Activated CD4-positive, alpha-beta T cell treated with anti-CD3 and anti-CD28 coated beads, Interleukin-2, Interleukin-4, amounts not matched to agents 100 ng/mL and 50 ng/mL, durations not matched to agents 16 hours and 8 hours (primary cell): ENCODE data around the gene TRAPPC5.

ENCODE experiments used
- DNase-seq: peaks from one replicate; pipeline ENCODE4 v3.0.0-alpha.2; 2020; ENCODE audit warnings: low spot score

The TRAPPC5 gene

GRCh38 chr19:7701049-7701653 lies 20.5 kb downstream of the TRAPPC5 start:
- DNase-seq, result no peak

- DNase-seq, result no peak
Observed at GRCh38 chr19:7701654-7702457, 21.2 kb downstream of the TRAPPC5 start, which contains the start of gene FCER2. Gene FCER2, minus strand, starts transcription at chr19:7702131. Its CDS starts 2,371 bp downstream, at chr19:7699760.

- no peak for DNase-seq
Observed at GRCh38 chr19:7703332-7703731, 22.7 kb downstream of the TRAPPC5 start.

DNA sequence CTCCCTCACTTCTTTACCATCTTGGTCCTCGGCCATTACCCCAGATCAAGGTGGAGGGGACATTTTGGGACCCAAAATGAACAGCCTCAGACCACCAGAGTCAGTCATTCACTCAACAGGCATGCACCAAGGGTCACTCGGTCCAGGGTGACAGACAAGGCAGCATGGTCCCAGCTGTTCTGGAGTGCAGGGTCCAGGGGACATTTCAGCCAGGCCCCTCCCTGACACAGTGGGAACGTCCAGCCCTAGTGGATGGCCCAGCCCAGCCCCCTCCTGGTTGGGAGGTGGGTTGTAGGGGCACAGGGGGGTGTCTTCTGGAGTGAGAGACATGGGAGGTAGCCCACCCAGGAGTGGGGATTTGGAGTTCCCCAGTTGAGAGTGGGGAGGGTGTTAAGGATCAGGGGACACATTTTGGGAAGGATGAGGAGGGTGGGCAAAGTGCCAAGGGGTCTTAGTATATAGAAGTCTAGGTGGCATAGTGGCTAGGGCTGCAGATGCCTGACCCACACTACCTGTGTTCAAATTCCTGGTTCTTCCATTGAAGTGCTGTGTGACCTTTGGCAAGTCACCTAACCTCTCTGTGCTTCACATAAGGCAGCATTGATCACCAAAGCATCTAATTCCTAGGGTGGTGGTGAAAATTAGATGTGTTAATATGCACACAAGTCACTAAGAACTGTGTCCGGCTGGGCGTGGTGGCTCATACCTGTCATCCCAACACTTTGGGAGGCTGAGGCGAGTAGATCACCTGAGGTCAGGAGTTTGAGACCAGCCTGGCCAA lies 23.8 kb downstream of the TRAPPC5 start:
- no peak for DNase-seq

GRCh38 chr19:7705387-7706187 lies 25.0 kb downstream of the TRAPPC5 start:
- peak; percentile 73 for DNase-seq

- DNase-seq, result no peak
Observed at GRCh38 chr19:7706188-7706954, 25.7 kb downstream of the TRAPPC5 start.

DNA sequence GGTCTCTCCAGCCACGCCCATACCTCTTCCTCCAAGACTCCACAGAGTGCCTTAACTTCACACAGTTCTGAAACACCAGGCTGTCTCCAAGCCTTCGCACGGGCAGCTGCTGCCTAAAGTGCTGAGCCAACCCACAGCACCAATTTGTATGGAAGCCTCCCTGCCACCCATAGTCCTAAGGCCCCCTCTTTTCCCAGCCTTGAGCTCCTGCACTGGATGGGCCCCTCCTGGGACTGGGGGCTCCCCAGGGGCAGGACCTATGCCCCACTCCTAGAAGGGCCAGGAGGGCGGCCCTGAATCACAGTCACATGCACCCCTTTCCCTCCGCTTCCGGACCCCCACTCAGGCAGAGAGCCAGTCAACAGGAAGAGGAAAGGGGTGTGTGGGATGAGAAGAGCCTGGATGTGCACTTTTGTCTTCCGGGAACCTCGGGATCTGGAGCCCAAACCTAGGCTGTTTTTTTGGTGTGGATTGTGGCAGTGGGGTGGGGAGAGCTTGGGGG lies 26.4 kb downstream of the TRAPPC5 start:
- DNase-seq, result no peak

DNA sequence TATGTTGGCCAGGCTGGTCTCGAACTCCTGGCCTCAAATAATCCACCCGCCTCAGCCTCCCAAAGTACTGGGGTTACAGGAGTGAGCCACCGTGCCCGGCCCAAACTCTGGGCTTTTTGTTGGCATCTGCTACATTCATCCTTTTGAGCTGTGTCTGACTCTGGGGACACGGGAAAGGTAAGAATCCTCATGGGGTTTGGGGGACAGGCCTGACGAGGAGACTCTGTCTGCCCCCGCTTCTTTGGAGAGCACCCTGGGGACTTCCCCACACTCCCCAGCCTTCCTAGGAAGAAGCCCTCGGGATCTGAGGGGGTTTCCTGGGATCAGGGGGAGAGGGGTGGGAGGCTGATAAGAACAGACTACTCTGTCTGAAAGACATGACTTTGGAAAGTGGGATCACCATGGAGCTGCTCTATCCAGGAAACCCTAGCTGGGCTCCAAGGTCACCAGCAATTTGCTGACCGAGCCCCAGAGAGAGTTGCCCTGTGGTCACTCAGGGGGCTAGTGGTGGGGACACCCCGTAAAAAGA lies 29.4 kb downstream of the TRAPPC5 start:
- no peak for DNase-seq

GRCh38 chr19:7710616-7711015 lies 30.0 kb downstream of the TRAPPC5 start:
- DNase-seq, result no peak

- no peak for DNase-seq
Observed at GRCh38 chr19:7715671-7716070, 35.0 kb downstream of the TRAPPC5 start.

GRCh38 chr19:7716762-7717161 lies 36.1 kb downstream of the TRAPPC5 start:
- no peak for DNase-seq

GRCh38 chr19:7718668-7719067 lies 38.0 kb downstream of the TRAPPC5 start:
- DNase-seq, result no peak

- no peak for DNase-seq
Observed at GRCh38 chr19:7720351-7720750, 39.7 kb downstream of the TRAPPC5 start.

DNA sequence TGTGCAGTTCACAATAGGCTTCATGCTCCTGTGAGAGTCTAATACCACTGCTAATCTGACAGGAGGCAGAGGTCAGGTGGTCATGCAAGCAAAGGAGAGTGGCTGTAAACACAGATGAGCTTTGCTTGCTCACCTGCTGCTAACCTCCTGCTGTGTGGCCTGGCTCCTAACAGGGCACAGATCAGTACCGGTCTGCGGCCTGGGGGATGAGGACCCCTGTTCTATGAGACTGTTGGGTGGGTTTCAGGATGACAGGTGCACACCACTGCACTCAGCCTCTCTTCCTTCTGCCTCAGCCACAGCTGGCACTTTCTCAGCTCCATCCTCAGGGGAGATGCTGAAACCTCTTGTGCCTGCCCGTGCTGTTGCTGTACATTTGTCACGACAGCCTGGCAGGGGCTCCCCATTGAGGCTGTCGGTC lies 41.6 kb downstream of the TRAPPC5 start:
- DNase-seq, result no peak

- no peak for DNase-seq
Observed at GRCh38 chr19:7725791-7726190, 45.2 kb downstream of the TRAPPC5 start.

DNA sequence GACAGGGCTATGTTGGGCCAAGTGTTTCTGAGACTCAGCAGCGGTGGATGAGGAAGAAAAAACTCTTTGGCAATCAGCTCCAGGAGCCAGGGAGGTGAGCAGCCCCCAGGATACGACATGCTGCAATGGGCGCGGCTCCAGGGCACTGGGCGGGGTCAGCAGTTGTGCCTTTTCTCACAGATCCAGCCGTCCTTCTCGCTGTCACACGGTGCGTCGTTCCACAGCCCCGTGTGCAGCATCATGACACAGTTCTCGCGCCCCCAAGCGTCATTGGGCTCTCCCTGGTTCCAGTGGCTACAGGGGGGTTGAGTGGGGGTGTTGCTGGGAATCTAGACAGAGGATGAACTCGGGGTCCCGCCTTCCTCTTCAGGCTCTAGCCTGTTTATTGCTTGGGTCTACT lies 48.6 kb downstream of the TRAPPC5 start:
- DNase-seq, result no peak

GRCh38 chr19:7729831-7730285 lies 49.2 kb downstream of the TRAPPC5 start:
- DNase-seq, result no peak

GRCh38 chr19:7730286-7731217 lies 49.9 kb downstream of the TRAPPC5 start:
- no peak for DNase-seq

GRCh38 chr19:7731218-7731595 lies 50.6 kb downstream of the TRAPPC5 start:
- no peak for DNase-seq

DNA sequence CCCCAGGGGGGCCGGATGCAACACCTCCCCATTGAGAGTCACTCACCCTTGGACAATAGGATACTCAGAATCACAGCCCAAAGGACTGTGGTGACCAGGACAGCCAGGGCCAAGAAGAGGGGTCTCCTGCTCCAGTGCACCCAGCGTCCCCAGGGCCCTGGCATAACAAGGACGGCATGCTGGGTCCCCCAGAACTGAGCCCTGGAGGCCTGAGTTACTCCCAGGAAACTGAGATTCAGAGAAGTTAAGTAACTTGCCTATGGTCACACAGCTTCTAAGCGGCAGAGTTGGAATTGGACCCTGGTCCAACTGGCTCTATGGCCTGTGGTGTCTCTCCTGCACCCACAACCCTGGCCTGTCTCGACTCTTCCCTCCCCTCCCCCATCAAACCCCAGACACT lies 51.0 kb downstream of the TRAPPC5 start:
- no peak for DNase-seq
